ENCODE results near the gene PIK3C2G. TPM values are rescaled to one million over a fixed set of nuclear protein-coding genes. Genes with fewer than 3 reads are reported as not detected.

The PIK3C2G gene
- total RNA-seq, 1 experiment from 2014 or later = not detected

DNA sequence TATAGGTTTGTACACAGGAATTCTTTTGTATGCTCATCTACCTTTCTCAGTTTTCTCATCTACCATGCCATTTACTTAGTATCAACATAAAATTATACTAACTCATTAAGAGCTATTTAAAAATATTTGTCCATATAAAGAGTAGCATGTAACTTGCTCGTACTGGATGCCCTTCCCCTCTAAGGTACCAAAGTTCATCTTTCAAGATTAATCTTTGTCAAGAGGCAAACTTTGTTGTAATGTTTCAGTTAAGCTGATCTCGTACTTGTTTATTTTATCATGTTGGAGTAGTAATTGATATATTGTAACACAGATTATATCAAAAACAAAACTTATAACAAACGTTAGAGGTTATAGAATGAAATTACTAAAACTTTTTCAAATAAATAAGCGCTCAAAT, 128.5 kb downstream of the PIK3C2G start:
- CTCF ChIA-PET = no interaction called here
- no peak for DNase-seq (ENCODE audit: low read depth, low spot score)
- POLR2A ChIA-PET = no interaction called here
- ATAC-seq = no peak
- no peaks in the 10 kb centered on the region for H3K27me3 ChIP-seq (ENCODE audit: insufficient read depth, low read length)
- no peaks in the 10 kb centered on the region for H3K36me3 ChIP-seq (ENCODE audit: control insufficient read depth in 1 of 2, insufficient read depth in 2 of 2, low read length in 2 of 2)
- no peak overlapping the region for H3K4me2 ChIP-seq (ENCODE audit: low read length)
- H3K4me1 ChIP-seq (ENCODE audit: control insufficient read depth in 1 of 2, insufficient read depth in 2 of 2, low read length in 2 of 2) = no peaks in the 10 kb centered on the region
- TF ChIP-seq, protein P1, sequence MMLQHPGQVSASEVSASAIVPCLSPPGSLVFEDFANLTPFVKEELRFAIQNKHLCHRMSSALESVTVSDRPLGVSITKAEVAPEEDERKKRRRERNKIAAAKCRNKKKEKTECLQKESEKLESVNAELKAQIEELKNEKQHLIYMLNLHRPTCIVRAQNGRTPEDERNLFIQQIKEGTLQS (IDR thresholded peaks at IDR 0.05) = no peak
- no peak for TF ChIP-seq EZH2 (IDR thresholded peaks at IDR 0.05)
- no peak for TF ChIP-seq CTCF (IDR thresholded peaks at IDR 0.05 in 2 of 3, conservative IDR thresholded peaks at IDR 0.05 in 1 of 3; ENCODE audit: borderline replicate concordance in 1 of 3, insufficient read depth in 1 of 3, low read depth in 2 of 3, low read length in 2 of 3)
- no peak for TF ChIP-seq TCF7L2 (IDR thresholded peaks at IDR 0.05; ENCODE audit: borderline replicate concordance, extremely low read depth, insufficient read depth, insufficient read length)
- TF ChIP-seq MAX (IDR thresholded peaks at IDR 0.05) = no peak
- TF ChIP-seq RAD21 (IDR thresholded peaks at IDR 0.05; ENCODE audit: low read depth) = no peak
- no peak for TF ChIP-seq YY1 (IDR thresholded peaks at IDR 0.05; ENCODE audit: extremely low read depth, insufficient replicate concordance, low read depth, low read length)
- TF ChIP-seq ZFX (IDR thresholded peaks at IDR 0.05) = no peak
- H4K20me1 ChIP-seq (ENCODE audit: insufficient read depth) = no peaks in the 10 kb centered on the region
- no peaks in the 10 kb centered on the region for H3K9me3 ChIP-seq (ENCODE audit: control insufficient read depth in 1 of 2, insufficient read depth in 1 of 2, low read depth in 1 of 2, low read length in 2 of 2)
- no peaks in the 10 kb centered on the region for H3K79me2 ChIP-seq (ENCODE audit: insufficient read depth, low read length)
- no peak overlapping the region for H3K4me3 ChIP-seq (replicated peaks in 1 of 2; ENCODE audit: low read depth in 1 of 2, low read length in 2 of 2)
- RAD21 ChIA-PET (ENCODE audit: low non-redundant PET in 1 of 2, low total read pairs in 2 of 2, uncharacterized antibody in 2 of 2, unreplicated experiment in 2 of 2) = no interaction called here
- no peak overlapping the region for H2AFZ ChIP-seq (ENCODE audit: low read depth, low read length, poor library complexity, severe bottlenecking)
- H3K9ac ChIP-seq (ENCODE audit: low read length) = no peak overlapping the region
- H3K27ac ChIP-seq (ENCODE audit: low read depth, low read length) = no peak overlapping the region
- intact Hi-C loops (cut with micrococcal nuclease) = no loop called here
- H3K9me2 ChIP-seq (ENCODE audit: insufficient read depth) = no peaks in the 10 kb centered on the region
- no TSS peak for BruUV-seq (replicated peaks)

Data from HCT116 (cell line).